Prostate gland (tissue), 2 donors: ENCODE results near the gene AGXT2.

Experiments
- CTCF ChIP-seq, 4 experiments: fragments of 200-600 bp in 2 of 4; fragments of 450-650 bp in 2 of 4; sonication (generic) in 2 of 4; IDR thresholded peaks; 1 replicate in 3 of 4; 2 replicates in 1 of 4; pipeline ENCODE4 v1.5.1; 2016 to 2019; ENCODE audit warnings: antibody characterized with exemption in 4 of 4, mild to moderate bottlenecking in 2 of 4, moderate library complexity in 2 of 4
- POLR2A ChIP-seq: fragments of 450-650 bp; IDR thresholded peaks from one replicate; pipeline ENCODE4 v1.6.1; 2016; ENCODE audit warnings: antibody characterized with exemption, mild to moderate bottlenecking
- POLR2AphosphoS5 ChIP-seq: sonication (generic); formaldehyde crosslinking; IDR thresholded peaks from one replicate; pipeline ENCODE4 v1.6.1; 2017; ENCODE audit warnings: antibody characterized with exemption

DNA sequence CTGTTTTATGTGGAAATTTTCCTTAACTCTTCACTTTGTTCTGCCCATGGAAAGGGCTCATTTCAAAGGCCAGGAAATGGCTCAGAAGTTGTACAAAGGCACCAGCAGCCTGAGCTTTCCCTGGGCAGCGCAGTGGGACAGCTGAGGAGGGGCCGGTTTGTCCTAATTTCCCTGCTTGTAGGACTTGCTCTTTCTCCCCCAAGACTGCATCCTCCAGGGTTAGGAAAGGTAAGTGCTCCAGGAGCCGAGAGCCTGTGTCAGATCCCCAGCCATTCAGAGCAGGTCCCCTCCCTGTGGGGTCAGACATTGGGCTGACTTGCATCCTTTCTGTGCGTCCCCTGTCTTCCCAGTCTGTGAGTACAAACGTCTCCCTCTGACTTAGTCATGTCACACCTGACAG, 43.5 kb downstream of the AGXT2 start:
- TF ChIP-seq CTCF (IDR thresholded peaks at IDR 0.05) (no peak), POLR2A (no peak), POLR2AphosphoS5 (no peak)
